CD4-positive, alpha-beta T cell treated with Interleukin-4 for 1 hour (primary cell): ENCODE results near the gene RGS2.

Experiments used
- DNase-seq, 2 donors: peaks; one replicate each; pipeline ENCODE4 v3.0.0-alpha.2; 2020 to 2022

The RGS2 gene

DNA sequence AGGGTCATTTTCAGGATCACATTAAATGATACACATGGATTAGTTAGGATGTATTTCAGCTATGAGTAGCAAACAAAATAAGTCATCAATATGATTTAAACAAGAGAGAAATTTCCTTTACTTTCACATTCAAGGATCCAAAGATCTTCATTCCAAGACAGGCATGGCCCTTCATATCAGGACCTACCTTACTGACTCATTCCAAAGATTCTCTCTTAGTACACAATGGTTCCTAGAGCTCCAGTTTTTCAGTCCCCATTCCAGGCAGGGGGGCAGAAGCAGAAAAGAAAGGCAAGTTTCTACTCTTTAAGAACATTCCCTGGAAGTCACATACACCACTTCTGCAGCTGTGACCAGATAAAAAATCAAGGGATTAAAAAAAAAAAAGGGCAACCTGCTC lies 23.7 kb downstream of the RGS2 start:
- DNase-seq: no peak

DNA sequence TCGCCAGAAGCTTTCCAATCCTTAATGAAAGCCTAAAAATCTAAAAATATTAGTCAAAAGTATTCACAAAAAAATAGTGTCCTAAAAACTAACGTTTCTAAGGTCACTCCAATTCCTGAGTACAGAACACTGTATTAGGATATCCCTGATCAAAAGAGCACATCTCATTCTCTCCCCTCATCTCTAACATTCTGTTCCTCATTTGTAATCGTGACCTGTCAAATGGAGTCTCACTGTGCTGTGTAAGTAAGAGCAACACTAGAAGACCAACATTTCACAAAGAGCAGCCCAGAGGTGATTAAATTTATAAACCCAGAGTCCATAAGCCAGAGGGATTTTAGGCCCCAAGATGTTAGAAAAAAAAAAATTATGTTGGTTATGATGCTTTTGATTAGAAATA lies 26.3 kb downstream of the RGS2 start:
- DNase-seq: no peak

DNA sequence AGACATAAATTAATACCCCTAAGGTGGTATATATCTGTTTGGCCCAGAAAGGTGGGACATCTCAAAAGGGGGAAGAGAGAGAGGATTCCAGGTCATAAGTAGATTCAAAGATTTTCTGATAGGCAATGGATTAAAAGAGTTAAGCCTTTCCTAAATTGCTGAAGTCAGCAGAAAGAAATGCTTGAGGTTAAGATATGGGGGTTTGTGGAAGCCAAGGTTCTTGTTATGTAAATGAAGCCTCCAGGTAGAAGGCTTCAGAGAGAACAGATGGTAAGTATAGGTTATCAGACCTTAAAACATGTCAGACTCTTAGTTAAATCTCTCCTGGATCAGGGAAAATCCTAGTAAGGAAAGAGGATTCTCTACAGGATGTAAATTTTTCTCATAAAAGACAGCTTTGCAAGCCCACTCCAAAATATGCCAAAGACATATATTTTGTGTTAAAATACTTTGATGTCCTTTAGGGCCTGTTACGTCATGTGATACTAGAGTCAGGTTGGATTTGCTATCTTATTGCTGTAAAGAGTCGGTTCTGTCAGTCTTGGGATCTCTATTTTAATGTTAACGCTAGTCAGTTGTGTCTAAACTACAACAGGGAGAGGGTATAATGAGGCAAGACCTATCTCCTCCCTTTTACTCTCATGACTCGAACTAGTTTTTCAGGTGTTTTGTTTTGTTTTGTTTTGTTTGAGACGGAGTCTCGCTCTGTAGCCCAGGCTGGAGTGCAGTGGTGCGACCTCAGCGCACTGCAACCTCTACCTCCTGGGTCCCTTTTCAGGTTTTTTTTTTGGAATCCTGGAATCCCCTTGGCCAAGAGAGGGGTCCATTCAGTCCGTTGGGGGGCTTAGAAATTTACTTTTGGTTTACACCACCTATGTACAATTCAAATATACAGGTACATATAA lies 30.6 kb downstream of the RGS2 start:
- DNase-seq: no peak

- DNase-seq: no peak
These were observed 35.5 kb downstream of the RGS2 start for GRCh38 chr1:192844360-192844759.

DNA sequence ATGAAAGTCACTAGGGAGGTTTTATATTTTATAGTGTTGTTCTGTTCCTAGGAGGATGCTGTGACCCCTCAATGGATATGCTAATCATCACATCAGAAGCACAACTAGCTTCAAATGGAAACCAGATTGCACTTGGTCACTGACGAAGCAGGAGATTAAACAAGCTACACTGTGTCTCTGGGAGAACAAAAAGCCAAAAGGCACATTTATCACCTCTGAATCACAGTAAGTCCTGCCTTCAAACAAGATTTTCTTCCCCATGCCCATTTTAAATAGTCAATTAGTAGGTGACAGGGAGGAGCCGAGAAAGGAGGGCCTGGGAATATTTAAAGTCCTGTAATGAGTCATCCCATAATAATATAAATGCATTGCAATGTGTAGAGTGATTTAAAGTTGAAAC lies 38.1 kb downstream of the RGS2 start:
- no peak for DNase-seq

DNA sequence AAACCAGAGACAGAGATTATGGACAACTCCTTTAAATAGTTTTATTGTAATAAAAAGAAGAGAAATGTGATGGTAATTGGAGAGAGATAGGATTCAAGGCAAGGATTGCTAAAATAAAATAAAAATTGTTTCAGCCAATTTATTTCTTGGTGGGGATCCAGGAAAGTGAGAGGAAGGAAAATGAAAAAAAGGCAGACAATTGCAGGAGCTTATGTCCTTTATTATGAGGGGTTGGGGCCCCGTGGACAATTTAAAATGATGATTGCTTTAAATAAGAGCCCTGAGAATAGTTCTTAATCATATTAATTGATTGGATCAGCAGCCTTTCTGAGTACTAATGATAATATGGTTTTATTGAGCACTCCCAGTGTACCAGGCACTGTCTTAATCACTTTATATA lies 40.2 kb downstream of the RGS2 start:
- no peak for DNase-seq

DNA sequence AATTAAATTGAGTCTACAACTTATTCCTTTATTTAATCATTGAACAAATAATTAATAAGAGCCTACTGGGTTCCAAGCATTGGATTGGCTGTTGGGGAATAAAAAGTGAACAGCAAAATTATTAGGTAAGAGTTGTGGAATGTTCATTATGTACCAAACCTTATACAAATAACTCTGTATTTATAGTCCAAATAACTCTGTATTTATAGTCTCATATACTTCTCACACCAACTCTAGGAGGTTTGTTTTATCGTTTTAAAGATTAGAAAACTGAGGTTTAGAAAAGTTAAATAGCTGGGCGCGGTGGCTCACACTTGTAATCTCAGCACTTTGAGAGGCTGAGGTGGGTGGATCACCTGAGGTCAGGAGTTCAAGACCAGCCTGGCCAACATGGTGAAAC lies 40.6 kb downstream of the RGS2 start:
- DNase-seq: no peak

GRCh38 chr1:192852001-192852947 lies 43.4 kb downstream of the RGS2 start:
- DNase-seq: no peak

GRCh38 chr1:192858456-192858855 lies 49.6 kb downstream of the RGS2 start:
- no peak for DNase-seq

DNA sequence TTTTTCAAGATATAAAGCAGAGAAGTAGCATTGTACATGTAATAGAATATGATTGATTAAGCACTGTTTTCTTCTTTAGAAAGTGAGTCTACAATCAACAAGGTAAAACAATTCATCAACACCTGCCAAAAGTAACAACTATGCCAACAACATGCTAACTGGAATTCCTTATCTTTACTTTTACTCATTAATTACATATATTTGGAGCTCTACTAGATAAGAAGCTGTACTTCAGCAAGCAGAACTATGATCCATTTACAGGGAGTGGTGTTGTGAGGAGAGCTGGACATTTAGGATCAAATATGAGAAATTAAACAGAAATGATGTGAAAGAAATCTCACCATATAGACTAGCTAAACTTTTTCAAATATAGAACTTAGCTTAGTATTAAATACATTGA lies 51.0 kb downstream of the RGS2 start:
- no peak for DNase-seq

- DNase-seq: no peak
These were observed 51.8 kb downstream of the RGS2 start for GRCh38 chr1:192860478-192861185.

DNA sequence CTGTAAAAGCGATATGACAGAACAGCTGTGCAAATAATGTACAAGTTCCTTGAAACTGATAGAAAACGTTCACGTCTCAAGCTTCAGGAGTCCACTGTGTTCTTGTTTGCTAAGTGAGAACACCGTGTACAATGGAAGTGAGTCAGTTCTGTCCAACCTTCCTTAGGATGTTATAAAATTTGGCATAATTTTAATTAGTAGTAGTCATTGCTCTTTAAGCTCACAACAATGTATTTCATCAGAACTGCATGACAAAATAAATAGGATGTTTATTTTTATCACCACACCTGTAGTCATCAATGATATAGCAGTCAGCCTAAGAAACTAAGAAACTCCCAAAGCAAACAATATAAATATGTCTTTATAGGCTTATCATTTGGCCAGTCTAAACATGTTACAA lies 53.0 kb downstream of the RGS2 start:
- DNase-seq: no peak
